GM10248 (cell line): ENCODE data around the gene SEPSECS.

Experiments
- CTCF ChIA-PET: fragments of 300-600 bp; sonication (Branson Sonifier 250); formaldehyde crosslinking; extraction: SDS; loops from one replicate; lab custom pipeline; 2021; ENCODE audit warnings: antibody characterized with exemption; lab: Yijun Ruan, JAX
- POLR2A ChIA-PET: fragments of 350-650 bp; sonication (Branson Sonifier 250); formaldehyde crosslinking; extraction: SDS; loops from one replicate; lab custom pipeline; 2020; ENCODE audit warnings: antibody characterized with exemption; lab: Yijun Ruan, JAX
- DNase-seq: peaks from one replicate; pipeline ENCODE4 v3.0.0; 2012; ENCODE audit errors: extremely low spot score
- CTCF ChIP-seq: IDR thresholded peaks from 2 replicates; pipeline ENCODE4 v1.5.1; 2012; ENCODE audit warnings: mild to moderate bottlenecking, low read depth; ENCODE audit errors: extremely low read depth, missing control alignments, control extremely low read depth

SEPSECS gene

GRCh38 chr4:25075129-25075528 lies 85.1 kb downstream of the SEPSECS start:
- POLR2A ChIA-PET, result no interaction called here
- no peak for DNase-seq

GRCh38 chr4:25070545-25070944 lies 89.7 kb downstream of the SEPSECS start:
- TF ChIP-seq CTCF, result no peak
- DNase-seq, result no peak
- ChIA-PET CTCF (no interaction called here), POLR2A (no interaction called here)

More at GRCh38 chr4:25075129-25075528, 85.1 kb downstream of the SEPSECS start:
- CTCF ChIA-PET, result no interaction called here
- TF ChIP-seq CTCF, result no peak
